Measurements from ENCODE around the gene CHST4. TPM values are rescaled to one million over a fixed set of nuclear protein-coding genes. Genes with fewer than 3 reads are reported as not detected.

The CHST4 gene
- total and polyA plus RNA-seq, 9 of the 15 experiments (the other 6 are each of a cell fraction or from before 2014, with no cell fraction given): 0.07 TPM; not detected in 8

DNA sequence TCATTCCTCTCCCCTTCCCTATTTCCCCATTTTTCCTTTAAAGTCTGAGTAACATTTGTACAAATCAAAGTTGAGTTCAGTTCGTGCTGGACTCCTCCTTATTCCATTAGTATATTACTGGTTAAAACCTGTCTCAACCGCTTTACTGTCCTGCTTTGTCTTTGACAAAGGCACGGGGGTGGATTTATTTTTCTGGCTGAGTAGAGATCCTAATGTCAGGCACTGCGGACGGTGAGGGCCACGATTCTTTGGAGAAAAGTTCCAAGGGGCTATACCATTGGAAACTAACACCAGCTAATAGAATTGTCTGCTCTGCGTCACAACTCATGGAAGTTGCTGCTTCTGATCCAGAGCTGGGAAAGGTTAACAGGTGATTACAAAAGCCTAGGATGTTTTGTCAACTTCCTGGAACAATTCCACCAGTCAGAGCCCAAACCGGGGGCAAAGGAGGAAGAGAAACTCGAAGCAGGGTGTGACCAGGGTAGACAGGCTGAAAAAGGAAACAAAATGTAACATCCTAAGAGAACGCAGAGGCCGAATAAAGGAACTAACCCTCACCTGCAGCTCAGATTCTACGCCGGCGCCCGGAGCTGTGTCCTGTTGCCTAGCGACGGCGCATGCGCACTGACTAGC is 38.2 kb downstream of the CHST4 start (continued):
- TF ChIP-seq, protein P1, sequence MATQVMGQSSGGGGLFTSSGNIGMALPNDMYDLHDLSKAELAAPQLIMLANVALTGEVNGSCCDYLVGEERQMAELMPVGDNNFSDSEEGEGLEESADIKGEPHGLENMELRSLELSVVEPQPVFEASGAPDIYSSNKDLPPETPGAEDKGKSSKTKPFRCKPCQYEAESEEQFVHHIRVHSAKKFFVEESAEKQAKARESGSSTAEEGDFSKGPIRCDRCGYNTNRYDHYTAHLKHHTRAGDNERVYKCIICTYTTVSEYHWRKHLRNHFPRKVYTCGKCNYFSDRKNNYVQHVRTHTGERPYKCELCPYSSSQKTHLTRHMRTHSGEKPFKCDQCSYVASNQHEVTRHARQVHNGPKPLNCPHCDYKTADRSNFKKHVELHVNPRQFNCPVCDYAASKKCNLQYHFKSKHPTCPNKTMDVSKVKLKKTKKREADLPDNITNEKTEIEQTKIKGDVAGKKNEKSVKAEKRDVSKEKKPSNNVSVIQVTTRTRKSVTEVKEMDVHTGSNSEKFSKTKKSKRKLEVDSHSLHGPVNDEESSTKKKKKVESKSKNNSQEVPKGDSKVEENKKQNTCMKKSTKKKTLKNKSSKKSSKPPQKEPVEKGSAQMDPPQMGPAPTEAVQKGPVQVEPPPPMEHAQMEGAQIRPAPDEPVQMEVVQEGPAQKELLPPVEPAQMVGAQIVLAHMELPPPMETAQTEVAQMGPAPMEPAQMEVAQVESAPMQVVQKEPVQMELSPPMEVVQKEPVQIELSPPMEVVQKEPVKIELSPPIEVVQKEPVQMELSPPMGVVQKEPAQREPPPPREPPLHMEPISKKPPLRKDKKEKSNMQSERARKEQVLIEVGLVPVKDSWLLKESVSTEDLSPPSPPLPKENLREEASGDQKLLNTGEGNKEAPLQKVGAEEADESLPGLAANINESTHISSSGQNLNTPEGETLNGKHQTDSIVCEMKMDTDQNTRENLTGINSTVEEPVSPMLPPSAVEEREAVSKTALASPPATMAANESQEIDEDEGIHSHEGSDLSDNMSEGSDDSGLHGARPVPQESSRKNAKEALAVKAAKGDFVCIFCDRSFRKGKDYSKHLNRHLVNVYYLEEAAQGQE (IDR thresholded peaks at IDR 0.05; ENCODE audit: borderline replicate concordance): peak; percentile 40
- TF ChIP-seq, protein P1 (CRISPR knock-in tag; IDR thresholded peaks at IDR 0.05; ENCODE audit: low read depth): no peak
- TF ChIP-seq ZNF143 (CRISPR knock-in tag; IDR thresholded peaks at IDR 0.05) (no peak), ADNP (tag; IDR thresholded peaks at IDR 0.05) (no peak), SIN3A (IDR thresholded peaks at IDR 0.05; ENCODE audit: borderline replicate concordance in 2 of 2, control insufficient read depth in 1 of 2, low read depth in 2 of 2, low read length in 2 of 2) (0 out of 4 replicates have a peak, but pooled peaks of 1 of the 2 experiments have one; percentile 7), SOX6 (IDR thresholded peaks at IDR 0.05) (no peak), FOXJ3 (CRISPR knock-in tag; IDR thresholded peaks at IDR 0.05) (0 out of 2 replicates have a peak, but pooled peaks have one; percentile 32), GTF2A2 (tag; IDR thresholded peaks at IDR 0.05) (no peak), PHF20 (IDR thresholded peaks at IDR 0.05; ENCODE audit: partially characterized antibody) (peak; percentile 1), ZNF785 (CRISPR knock-in tag; IDR thresholded peaks at IDR 0.05) (no peak)
- TF ChIP-seq, protein P2, sequence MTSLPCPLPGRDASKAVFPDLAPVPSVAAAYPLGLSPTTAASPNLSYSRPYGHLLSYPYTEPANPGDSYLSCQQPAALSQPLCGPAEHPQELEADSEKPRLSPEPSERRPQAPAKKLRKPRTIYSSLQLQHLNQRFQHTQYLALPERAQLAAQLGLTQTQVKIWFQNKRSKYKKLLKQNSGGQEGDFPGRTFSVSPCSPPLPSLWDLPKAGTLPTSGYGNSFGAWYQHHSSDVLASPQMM (CRISPR knock-in tag; IDR thresholded peaks at IDR 0.05): no peak
- TF ChIP-seq, protein P3, sequence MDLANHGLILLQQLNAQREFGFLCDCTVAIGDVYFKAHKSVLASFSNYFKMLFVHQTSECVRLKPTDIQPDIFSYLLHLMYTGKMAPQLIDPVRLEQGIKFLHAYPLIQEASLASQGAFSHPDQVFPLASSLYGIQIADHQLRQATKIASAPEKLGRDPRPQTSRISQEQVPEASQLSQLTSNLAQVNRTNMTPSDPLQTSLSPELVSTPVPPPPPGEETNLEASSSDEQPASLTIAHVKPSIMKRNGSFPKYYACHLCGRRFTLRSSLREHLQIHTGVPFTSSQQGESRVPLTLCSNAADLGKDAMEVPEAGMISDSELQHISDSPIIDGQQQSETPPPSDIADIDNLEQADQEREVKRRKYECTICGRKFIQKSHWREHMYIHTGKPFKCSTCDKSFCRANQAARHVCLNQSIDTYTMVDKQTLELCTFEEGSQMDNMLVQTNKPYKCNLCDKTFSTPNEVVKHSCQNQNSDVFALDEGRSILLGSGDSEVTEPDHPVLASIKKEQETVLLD (IDR thresholded peaks at IDR 0.05): peak; percentile 98; the same call in 1 of the 2 replicates

All from K562 (cell line).